Body of pancreas (tissue), 4 donors: Measurements from ENCODE around the gene ARSA. TPM values are rescaled to one million over a fixed set of nuclear protein-coding genes. Genes with fewer than 3 reads are reported as not detected.
"Not testable (repeated sequence)": the region's sequence is repeated elsewhere in the genome, so short reads cannot be mapped to it uniquely, and the experiment has no call there.

Experiments
- ATAC-seq: fragments of 150-250 bp; one replicate; pipeline ENCODE4 v1.9.1; 2016
- DNase-seq, 4 donors: peaks; one replicate each; pipeline ENCODE4 v3.0.0-alpha.2; 2019
- H3K27ac ChIP-seq, 4 donors: fragments of 200-600 bp; sonication (generic); 1 replicate in 3 of 4; 2 replicates in 1 of 4; pipeline versions ENCODE4 v1.5.1 to v1.6.1; 2016 to 2019; ENCODE audit warnings: mild to moderate bottlenecking in 1 of 4, mixed read lengths in 1 of 4, moderate library complexity in 1 of 4
- H3K27me3 ChIP-seq, 2 donors: fragments of 200-600 bp; sonication (generic); one replicate each; pipeline ENCODE4 v1.6.0; 2016; ENCODE audit warnings: mild to moderate bottlenecking in 1 of 2
- H3K36me3 ChIP-seq, 2 donors: fragments of 200-600 bp; sonication (generic); replicated peaks in 1 of 2; 2 replicates each; pipeline ENCODE4 v1.5.1; 2016; ENCODE audit warnings: low read depth in 2 of 2; ENCODE audit not compliant: insufficient read depth in 1 of 2
- H3K4me1 ChIP-seq: fragments of 200-600 bp; sonication (generic); one replicate; pipeline ENCODE4 v1.6.0; 2016
- H3K4me3 ChIP-seq, 2 donors: fragments of 200-600 bp; sonication (generic); 1 replicate in 1 of 2; 2 replicates in 1 of 2; pipeline ENCODE4 v1.5.1; 2016 to 2019
- H3K9me3 ChIP-seq, 3 donors: fragments of 200-600 bp; sonication (generic); 1 replicate in 2 of 3; 2 replicates in 1 of 3; pipeline ENCODE4 v1.5.1; 2016
- CTCF ChIP-seq, 7 experiments: fragments of 450-650 bp in 4 of 7; fragments of 200-600 bp in 3 of 7; sonication (generic) in 3 of 7; IDR thresholded peaks; one replicate each; pipeline ENCODE4 v1.5.1; 2016 to 2019; ENCODE audit warnings: antibody characterized with exemption in 7 of 7
- POLR2A ChIP-seq, 3 donors: fragments of 450-650 bp; IDR thresholded peaks; one replicate each; pipeline ENCODE4 v1.6.1; 2016; ENCODE audit warnings: antibody characterized with exemption in 3 of 3, mild to moderate bottlenecking in 2 of 3
- WGBS, 2 donors: methylation state at CpG; one replicate each; pipeline ENCODE4 v1.1.5; 2017; 5-methylcytosine and 5-hydroxymethylcytosine counted together
- intact Hi-C: fragments of 100-400 bp; cut with DNase I; formaldehyde crosslinking; loops from one replicate; pipeline ENCODE4 v1.15.1; 2023
- total RNA-seq, 2 donors: library from RNA; depleted of rRNA; stranded (reverse); fragments of >200 nt; gene quantifications; one replicate each; pipeline ENCODE4 v1.1.0, GENCODE V29; 2016

Gene ARSA
- total RNA-seq, 2 donors from 2014 or later: 47.0 to 84.7 TPM

- ATAC-seq: no peak
- 83 to 85% methylated on average over 12 of the region's 12 CpGs for WGBS, 2 donors
- DNase-seq: no peak
- no peaks in the 10 kb centered on the region for H3K27me3 ChIP-seq
- no peaks in the 10 kb centered on the region for H3K36me3 ChIP-seq
- TF ChIP-seq CTCF (IDR thresholded peaks at IDR 0.05) (no peak), POLR2A (IDR thresholded peaks at IDR 0.05) (no peak)
- intact Hi-C loops: no loop called here
- no peak overlapping the region for H3K4me3 ChIP-seq
- no peaks in the 10 kb centered on the region for H3K9me3 ChIP-seq
- no peak overlapping the region for H3K27ac ChIP-seq
- no peaks in the 10 kb centered on the region for H3K4me1 ChIP-seq
Observed at GRCh38 chr22:50665212-50665611, 37.3 kb upstream of the ARSA start.

DNA sequence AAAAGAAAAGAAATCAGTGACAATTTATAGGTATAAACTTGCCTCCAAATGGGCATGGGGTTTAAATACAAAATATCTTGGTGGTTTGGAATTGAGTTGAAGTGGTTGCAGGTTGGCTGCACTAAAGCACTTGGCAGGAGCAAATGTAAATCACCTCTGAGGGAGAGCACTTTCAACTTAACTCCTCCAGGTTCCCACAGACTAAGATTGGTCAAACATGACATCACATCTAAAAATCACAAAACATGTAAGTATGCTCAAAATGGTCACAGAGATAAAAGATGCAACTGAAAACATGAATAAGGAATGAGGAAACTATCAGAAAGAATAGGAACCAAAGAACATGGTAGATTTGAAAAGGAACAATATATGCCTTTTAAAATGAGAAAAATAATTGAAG lies 32.4 kb upstream of the ARSA start:
- intact Hi-C loops: no loop called here
- Histone ChIP-seq H3K27ac (no peak overlapping the region), H3K4me1 (no peaks in the 10 kb centered on the region), H3K27me3 (no peaks in the 10 kb centered on the region), H3K9me3 (no peaks in the 10 kb centered on the region), H3K36me3 (no peaks in the 10 kb centered on the region), H3K4me3 (no peak overlapping the region)
- no peak for ATAC-seq
- no peak for DNase-seq
- TF ChIP-seq CTCF (IDR thresholded peaks at IDR 0.05) (no peak), POLR2A (IDR thresholded peaks at IDR 0.05) (no peak)

DNA sequence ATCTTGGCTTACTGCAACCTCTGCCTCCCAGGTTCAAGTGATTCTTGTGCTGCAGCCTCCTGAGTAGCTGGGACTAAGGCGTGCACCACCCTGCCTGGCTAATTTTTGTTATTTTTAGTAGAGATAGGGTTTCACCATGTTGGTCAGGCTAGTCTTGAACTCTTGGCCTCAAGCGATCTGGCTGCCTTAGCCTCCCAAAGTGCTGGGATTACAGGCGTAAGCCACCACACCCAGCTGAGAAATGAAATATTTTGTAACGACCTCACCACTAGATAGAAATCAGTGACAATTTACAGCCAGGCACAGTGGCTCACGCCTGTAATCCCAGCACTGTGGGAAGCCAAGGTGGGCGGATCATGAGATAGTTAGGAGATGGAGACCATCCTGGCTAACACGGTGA lies 31.8 kb upstream of the ARSA start:
- H3K27me3 ChIP-seq, ATAC-seq, H3K4me3 ChIP-seq, H3K36me3 ChIP-seq, DNase-seq, H3K9me3 ChIP-seq, H3K27ac ChIP-seq, H3K4me1 ChIP-seq, intact Hi-C loops: not testable (repeated sequence)
- 78 to 80% methylated on average over 7 of the region's 7 CpGs for WGBS, 2 donors

- H3K27ac ChIP-seq: no peak overlapping the region
- WGBS, 2 donors: 36 to 49% methylated on average over 4 of the region's 4 CpGs
- TF ChIP-seq POLR2A (IDR thresholded peaks at IDR 0.05) (no peak), CTCF (IDR thresholded peaks at IDR 0.05) (no peak)
- no peaks in the 10 kb centered on the region for H3K4me1 ChIP-seq
- intact Hi-C loops: no loop called here
- no peaks in the 10 kb centered on the region for H3K9me3 ChIP-seq
- H3K27me3 ChIP-seq: no peaks in the 10 kb centered on the region
- DNase-seq (no peak), ATAC-seq (no peak)
- no peak overlapping the region for H3K4me3 ChIP-seq
- H3K36me3 ChIP-seq: no peaks in the 10 kb centered on the region
Observed at GRCh38 chr22:50657925-50658324, 30.0 kb upstream of the ARSA start.

GRCh38 chr22:50656122-50657070 lies 28.4 kb upstream of the ARSA start:
- TF ChIP-seq POLR2A (IDR thresholded peaks at IDR 0.05): no peak
- WGBS, 2 donors: 53 to 55% methylated on average over 19 to 23 of the region's 23 CpGs
- peak overlapping the region in 2 of 4 donors; percentile 30 to 34 for H3K27ac ChIP-seq
- H3K4me3 ChIP-seq: no peak overlapping the region
- peak in 1 of 4 donors; percentile 19 for DNase-seq
- no peaks in the 10 kb centered on the region for H3K4me1 ChIP-seq
- no peaks in the 10 kb centered on the region for H3K36me3 ChIP-seq
- no peaks in the 10 kb centered on the region for H3K9me3 ChIP-seq
- intact Hi-C loops: no loop called here
- no peaks in the 10 kb centered on the region for H3K27me3 ChIP-seq
- ATAC-seq: peak; percentile 68

GRCh38 chr22:50654664-50655063 lies 26.7 kb upstream of the ARSA start:
- ATAC-seq, H3K4me3 ChIP-seq, DNase-seq, H3K4me1 ChIP-seq, H3K36me3 ChIP-seq, H3K27ac ChIP-seq, H3K27me3 ChIP-seq, H3K9me3 ChIP-seq, intact Hi-C loops: not testable (repeated sequence)
- 70 to 71% methylated on average over 6 of the region's 6 CpGs for WGBS, 2 donors
